ENCODE measurements around the gene SSH2.

GRCh38 chr17:29802246-29802645 is 127.8 kb downstream of the SSH2 start:
- no peak for TF ChIP-seq POLR2AphosphoS5 (IDR thresholded peaks at IDR 0.05)
- TF ChIP-seq, protein P1, sequence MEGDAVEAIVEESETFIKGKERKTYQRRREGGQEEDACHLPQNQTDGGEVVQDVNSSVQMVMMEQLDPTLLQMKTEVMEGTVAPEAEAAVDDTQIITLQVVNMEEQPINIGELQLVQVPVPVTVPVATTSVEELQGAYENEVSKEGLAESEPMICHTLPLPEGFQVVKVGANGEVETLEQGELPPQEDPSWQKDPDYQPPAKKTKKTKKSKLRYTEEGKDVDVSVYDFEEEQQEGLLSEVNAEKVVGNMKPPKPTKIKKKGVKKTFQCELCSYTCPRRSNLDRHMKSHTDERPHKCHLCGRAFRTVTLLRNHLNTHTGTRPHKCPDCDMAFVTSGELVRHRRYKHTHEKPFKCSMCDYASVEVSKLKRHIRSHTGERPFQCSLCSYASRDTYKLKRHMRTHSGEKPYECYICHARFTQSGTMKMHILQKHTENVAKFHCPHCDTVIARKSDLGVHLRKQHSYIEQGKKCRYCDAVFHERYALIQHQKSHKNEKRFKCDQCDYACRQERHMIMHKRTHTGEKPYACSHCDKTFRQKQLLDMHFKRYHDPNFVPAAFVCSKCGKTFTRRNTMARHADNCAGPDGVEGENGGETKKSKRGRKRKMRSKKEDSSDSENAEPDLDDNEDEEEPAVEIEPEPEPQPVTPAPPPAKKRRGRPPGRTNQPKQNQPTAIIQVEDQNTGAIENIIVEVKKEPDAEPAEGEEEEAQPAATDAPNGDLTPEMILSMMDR (IDR thresholded peaks at IDR 0.05), result no peak
- TF ChIP-seq EP300 (IDR thresholded peaks at IDR 0.05), result no peak
- TF ChIP-seq POLR2A (IDR thresholded peaks at IDR 0.05), result no peak
